ENCODE data around the gene CNEP1R1. TPM values are rescaled to one million over a fixed set of nuclear protein-coding genes. Genes with fewer than 3 reads are reported as not detected.

Gene CNEP1R1
- total and polyA plus RNA-seq, 2 of the 8 experiments (the other 6 are each of a cell fraction or from before 2014, with no cell fraction given) = 10.6 to 13.6 TPM

DNA sequence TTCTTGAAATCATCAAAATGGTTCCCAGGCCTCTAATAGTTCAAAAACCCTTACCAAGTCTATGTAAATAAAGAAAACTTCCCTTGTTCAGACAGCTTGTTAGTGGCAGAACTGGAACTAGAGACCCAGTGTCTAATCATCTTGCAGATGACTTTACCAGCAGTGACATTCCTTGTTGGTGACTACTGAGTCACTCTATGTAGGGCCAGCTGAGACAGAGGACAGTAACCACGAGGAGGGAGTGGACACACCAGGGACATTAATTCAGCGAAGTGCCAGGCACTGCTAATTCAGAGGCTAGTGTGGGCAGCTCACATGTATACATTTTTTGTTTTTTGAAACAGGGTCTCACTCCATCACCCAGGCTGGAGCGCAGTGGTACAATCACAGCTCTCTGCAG lies 34.6 kb downstream of the CNEP1R1 start (continued):
- TF ChIP-seq, protein P1, sequence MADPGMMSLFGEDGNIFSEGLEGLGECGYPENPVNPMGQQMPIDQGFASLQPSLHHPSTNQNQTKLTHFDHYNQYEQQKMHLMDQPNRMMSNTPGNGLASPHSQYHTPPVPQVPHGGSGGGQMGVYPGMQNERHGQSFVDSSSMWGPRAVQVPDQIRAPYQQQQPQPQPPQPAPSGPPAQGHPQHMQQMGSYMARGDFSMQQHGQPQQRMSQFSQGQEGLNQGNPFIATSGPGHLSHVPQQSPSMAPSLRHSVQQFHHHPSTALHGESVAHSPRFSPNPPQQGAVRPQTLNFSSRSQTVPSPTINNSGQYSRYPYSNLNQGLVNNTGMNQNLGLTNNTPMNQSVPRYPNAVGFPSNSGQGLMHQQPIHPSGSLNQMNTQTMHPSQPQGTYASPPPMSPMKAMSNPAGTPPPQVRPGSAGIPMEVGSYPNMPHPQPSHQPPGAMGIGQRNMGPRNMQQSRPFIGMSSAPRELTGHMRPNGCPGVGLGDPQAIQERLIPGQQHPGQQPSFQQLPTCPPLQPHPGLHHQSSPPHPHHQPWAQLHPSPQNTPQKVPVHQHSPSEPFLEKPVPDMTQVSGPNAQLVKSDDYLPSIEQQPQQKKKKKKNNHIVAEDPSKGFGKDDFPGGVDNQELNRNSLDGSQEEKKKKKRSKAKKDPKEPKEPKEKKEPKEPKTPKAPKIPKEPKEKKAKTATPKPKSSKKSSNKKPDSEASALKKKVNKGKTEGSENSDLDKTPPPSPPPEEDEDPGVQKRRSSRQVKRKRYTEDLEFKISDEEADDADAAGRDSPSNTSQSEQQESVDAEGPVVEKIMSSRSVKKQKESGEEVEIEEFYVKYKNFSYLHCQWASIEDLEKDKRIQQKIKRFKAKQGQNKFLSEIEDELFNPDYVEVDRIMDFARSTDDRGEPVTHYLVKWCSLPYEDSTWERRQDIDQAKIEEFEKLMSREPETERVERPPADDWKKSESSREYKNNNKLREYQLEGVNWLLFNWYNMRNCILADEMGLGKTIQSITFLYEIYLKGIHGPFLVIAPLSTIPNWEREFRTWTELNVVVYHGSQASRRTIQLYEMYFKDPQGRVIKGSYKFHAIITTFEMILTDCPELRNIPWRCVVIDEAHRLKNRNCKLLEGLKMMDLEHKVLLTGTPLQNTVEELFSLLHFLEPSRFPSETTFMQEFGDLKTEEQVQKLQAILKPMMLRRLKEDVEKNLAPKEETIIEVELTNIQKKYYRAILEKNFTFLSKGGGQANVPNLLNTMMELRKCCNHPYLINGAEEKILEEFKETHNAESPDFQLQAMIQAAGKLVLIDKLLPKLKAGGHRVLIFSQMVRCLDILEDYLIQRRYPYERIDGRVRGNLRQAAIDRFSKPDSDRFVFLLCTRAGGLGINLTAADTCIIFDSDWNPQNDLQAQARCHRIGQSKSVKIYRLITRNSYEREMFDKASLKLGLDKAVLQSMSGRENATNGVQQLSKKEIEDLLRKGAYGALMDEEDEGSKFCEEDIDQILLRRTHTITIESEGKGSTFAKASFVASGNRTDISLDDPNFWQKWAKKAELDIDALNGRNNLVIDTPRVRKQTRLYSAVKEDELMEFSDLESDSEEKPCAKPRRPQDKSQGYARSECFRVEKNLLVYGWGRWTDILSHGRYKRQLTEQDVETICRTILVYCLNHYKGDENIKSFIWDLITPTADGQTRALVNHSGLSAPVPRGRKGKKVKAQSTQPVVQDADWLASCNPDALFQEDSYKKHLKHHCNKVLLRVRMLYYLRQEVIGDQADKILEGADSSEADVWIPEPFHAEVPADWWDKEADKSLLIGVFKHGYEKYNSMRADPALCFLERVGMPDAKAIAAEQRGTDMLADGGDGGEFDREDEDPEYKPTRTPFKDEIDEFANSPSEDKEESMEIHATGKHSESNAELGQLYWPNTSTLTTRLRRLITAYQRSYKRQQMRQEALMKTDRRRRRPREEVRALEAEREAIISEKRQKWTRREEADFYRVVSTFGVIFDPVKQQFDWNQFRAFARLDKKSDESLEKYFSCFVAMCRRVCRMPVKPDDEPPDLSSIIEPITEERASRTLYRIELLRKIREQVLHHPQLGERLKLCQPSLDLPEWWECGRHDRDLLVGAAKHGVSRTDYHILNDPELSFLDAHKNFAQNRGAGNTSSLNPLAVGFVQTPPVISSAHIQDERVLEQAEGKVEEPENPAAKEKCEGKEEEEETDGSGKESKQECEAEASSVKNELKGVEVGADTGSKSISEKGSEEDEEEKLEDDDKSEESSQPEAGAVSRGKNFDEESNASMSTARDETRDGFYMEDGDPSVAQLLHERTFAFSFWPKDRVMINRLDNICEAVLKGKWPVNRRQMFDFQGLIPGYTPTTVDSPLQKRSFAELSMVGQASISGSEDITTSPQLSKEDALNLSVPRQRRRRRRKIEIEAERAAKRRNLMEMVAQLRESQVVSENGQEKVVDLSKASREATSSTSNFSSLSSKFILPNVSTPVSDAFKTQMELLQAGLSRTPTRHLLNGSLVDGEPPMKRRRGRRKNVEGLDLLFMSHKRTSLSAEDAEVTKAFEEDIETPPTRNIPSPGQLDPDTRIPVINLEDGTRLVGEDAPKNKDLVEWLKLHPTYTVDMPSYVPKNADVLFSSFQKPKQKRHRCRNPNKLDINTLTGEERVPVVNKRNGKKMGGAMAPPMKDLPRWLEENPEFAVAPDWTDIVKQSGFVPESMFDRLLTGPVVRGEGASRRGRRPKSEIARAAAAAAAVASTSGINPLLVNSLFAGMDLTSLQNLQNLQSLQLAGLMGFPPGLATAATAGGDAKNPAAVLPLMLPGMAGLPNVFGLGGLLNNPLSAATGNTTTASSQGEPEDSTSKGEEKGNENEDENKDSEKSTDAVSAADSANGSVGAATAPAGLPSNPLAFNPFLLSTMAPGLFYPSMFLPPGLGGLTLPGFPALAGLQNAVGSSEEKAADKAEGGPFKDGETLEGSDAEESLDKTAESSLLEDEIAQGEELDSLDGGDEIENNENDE (IDR thresholded peaks at IDR 0.05; ENCODE audit: insufficient replicate concordance, low read length) = no peak
- no peak for TF ChIP-seq BACH1 (IDR thresholded peaks at IDR 0.05; ENCODE audit: low read length)
- TF ChIP-seq, protein P2, sequence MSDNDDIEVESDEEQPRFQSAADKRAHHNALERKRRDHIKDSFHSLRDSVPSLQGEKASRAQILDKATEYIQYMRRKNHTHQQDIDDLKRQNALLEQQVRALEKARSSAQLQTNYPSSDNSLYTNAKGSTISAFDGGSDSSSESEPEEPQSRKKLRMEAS (IDR thresholded peaks at IDR 0.05) = no peak
- no peak for TF ChIP-seq PHF8 (conservative IDR thresholded peaks at IDR 0.05; ENCODE audit: low read depth, low read length)
- TF ChIP-seq, protein P3, sequence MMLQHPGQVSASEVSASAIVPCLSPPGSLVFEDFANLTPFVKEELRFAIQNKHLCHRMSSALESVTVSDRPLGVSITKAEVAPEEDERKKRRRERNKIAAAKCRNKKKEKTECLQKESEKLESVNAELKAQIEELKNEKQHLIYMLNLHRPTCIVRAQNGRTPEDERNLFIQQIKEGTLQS (IDR thresholded peaks at IDR 0.05; ENCODE audit: insufficient read depth, low read depth, low read length) = no peak
- TF ChIP-seq TCF12 (IDR thresholded peaks at IDR 0.05; ENCODE audit: low read depth, low read length) = no peak
- TF ChIP-seq SAP30 (IDR thresholded peaks at IDR 0.05; ENCODE audit: insufficient read depth, insufficient replicate concordance, low read length) = no peak
- TF ChIP-seq SRF (IDR thresholded peaks at IDR 0.05; ENCODE audit: low read depth, low read length) = no peak
- TF ChIP-seq, protein P4, sequence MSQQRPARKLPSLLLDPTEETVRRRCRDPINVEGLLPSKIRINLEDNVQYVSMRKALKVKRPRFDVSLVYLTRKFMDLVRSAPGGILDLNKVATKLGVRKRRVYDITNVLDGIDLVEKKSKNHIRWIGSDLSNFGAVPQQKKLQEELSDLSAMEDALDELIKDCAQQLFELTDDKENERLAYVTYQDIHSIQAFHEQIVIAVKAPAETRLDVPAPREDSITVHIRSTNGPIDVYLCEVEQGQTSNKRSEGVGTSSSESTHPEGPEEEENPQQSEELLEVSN (IDR thresholded peaks at IDR 0.05) = no peak
- no peak for TF ChIP-seq JUND (IDR thresholded peaks at IDR 0.05; ENCODE audit: low read length)
